ENCODE results near the gene NEO1. TPM values are rescaled to one million over a fixed set of nuclear protein-coding genes. Genes with fewer than 3 reads are reported as not detected.

The NEO1 gene
- total and polyA plus RNA-seq, 2 experiments from 2014 or later, result 4.5 to 13.6 TPM

DNA sequence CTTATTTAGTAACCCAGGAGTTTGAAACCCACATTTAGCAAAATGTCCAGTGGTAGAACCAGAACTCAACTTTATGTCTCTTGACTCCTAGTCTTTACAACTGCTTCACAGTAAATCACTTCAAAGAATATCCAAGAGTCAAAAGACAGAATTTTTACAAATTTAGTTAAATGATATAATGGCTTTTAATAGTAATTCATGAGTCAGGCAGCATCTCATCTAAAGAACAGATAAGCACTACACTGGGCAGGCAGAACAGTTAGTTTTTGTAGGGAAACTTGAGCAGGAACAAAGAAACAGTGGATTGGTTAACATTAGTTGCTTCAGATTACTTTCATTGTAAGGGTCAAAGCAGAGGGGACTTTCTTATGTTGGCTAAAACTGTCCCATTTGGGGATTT lies 120.2 kb downstream of the NEO1 start:
- Histone ChIP-seq H3K4me1 (ENCODE audit: insufficient read depth) (no peaks in the 10 kb centered on the region), H3K4me2 (ENCODE audit: unreplicated experiment) (no peak overlapping the region), H3K9ac (no peak overlapping the region), H2AFZ (no peak overlapping the region), H3K9me3 (ENCODE audit: low read depth) (no peaks in the 10 kb centered on the region), H4K20me1 (ENCODE audit: insufficient read depth) (no peaks in the 10 kb centered on the region), H3K27me3 (replicated peaks; ENCODE audit: insufficient read depth) (no peaks in the 10 kb centered on the region), H3K36me3 (ENCODE audit: low read depth) (no peaks in the 10 kb centered on the region), H3K27ac (no peak overlapping the region), H3K4me3 (no peak overlapping the region), H3F3A (ENCODE audit: insufficient read depth) (no peaks in the 10 kb centered on the region), H3K79me2 (ENCODE audit: insufficient read depth) (no peaks in the 10 kb centered on the region), H3K9me2 (ENCODE audit: insufficient read depth) (no peaks in the 10 kb centered on the region)
- no peak for TF ChIP-seq EZH2phosphoT487 (IDR thresholded peaks at IDR 0.05; ENCODE audit: insufficient read depth, low read depth)
- no peak for TF ChIP-seq EZH2 (IDR thresholded peaks at IDR 0.05; ENCODE audit: insufficient read depth, poor library complexity, severe bottlenecking)
- in situ Hi-C loops (cut with MboI), result no loop called here
- DNase-seq, result no peak

DNA sequence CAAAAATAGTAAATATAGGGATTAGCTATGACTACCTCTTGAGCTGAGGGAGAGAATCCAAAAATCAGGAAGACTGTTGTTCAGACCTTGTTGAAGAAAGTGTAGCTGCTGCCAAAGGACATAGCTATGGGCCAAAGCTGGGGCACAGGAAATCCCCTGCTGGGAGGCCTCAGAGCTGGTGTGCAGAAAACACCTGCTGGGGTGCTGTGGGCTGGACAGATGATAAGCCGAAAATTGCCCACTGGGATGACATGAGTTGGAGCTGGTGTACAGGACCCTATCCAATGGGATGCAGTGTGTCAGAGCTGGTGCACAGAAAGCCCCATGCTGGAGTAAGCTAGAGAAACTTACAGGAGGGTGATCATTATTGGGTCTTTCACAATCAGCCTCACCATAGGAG lies 121.9 kb downstream of the NEO1 start:
- no peak for DNase-seq
- Histone ChIP-seq H3K79me2 (ENCODE audit: insufficient read depth) (no peaks in the 10 kb centered on the region), H3K27me3 (replicated peaks; ENCODE audit: insufficient read depth) (no peaks in the 10 kb centered on the region), H3F3A (ENCODE audit: insufficient read depth) (no peaks in the 10 kb centered on the region), H3K27ac (no peak overlapping the region), H3K4me2 (ENCODE audit: unreplicated experiment) (no peak overlapping the region), H4K20me1 (ENCODE audit: insufficient read depth) (no peaks in the 10 kb centered on the region), H3K9ac (no peak overlapping the region), H2AFZ (no peak overlapping the region), H3K9me3 (ENCODE audit: low read depth) (no peaks in the 10 kb centered on the region), H3K36me3 (ENCODE audit: low read depth) (0 out of 2 replicates have a peak, but pooled peaks cover 2% of the 10 kb centered on the region), H3K9me2 (ENCODE audit: insufficient read depth) (no peaks in the 10 kb centered on the region), H3K4me1 (ENCODE audit: insufficient read depth) (no peaks in the 10 kb centered on the region), H3K4me3 (no peak overlapping the region)
- WGBS, 2 experiments (ENCODE audit: low coverage in 1 of 2, low lambda C conversion rate in 2 of 2, missing lambda C conversion rate in 2 of 2), result 92 to 100% methylated on average over 1 of the region's 1 CpG
- in situ Hi-C loops (cut with MboI), result no loop called here
- TF ChIP-seq EZH2phosphoT487 (IDR thresholded peaks at IDR 0.05; ENCODE audit: insufficient read depth, low read depth) (no peak), EZH2 (IDR thresholded peaks at IDR 0.05; ENCODE audit: insufficient read depth, poor library complexity, severe bottlenecking) (no peak)

DNA sequence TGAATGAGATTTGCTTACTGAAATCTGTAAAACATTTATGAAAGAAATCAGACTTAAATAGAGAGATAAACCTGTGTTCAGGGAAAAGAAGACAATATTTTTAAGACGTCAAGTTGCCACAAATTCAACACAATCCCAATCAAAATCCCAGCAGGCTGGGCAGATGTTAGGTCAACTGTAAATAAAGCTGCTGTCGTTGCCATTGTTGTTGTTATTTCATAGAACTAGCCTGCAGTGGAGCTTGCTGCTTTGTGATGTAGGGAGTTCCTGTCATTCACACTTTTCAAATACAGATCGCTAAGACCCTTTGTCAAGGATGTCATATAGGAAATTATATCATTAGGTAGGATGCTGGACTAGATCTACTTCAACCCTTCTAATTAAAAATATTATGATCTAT lies 123.1 kb downstream of the NEO1 start:
- no peaks in the 10 kb centered on the region for H3K27me3 ChIP-seq (replicated peaks; ENCODE audit: insufficient read depth)
- no peak overlapping the region for H3K4me2 ChIP-seq (ENCODE audit: unreplicated experiment)
- H3K9me2 ChIP-seq (ENCODE audit: insufficient read depth), result no peaks in the 10 kb centered on the region
- no peak for DNase-seq
- no peak overlapping the region for H3K4me3 ChIP-seq
- no peaks in the 10 kb centered on the region for H3K4me1 ChIP-seq (ENCODE audit: insufficient read depth)
- H3K9ac ChIP-seq, result no peak overlapping the region
- no peak overlapping the region for H3K27ac ChIP-seq
- 74 to 80% methylated on average over 3 of the region's 3 CpGs for WGBS, 2 experiments (ENCODE audit: low coverage in 1 of 2, low lambda C conversion rate in 2 of 2, missing lambda C conversion rate in 2 of 2)
- 0 out of 2 replicates have a peak, but pooled peaks cover 4% of the 10 kb centered on the region for H3K36me3 ChIP-seq (ENCODE audit: low read depth)
- in situ Hi-C loops (cut with MboI), result no loop called here
- TF ChIP-seq EZH2phosphoT487 (IDR thresholded peaks at IDR 0.05; ENCODE audit: insufficient read depth, low read depth), result no peak
- TF ChIP-seq EZH2 (IDR thresholded peaks at IDR 0.05; ENCODE audit: insufficient read depth, poor library complexity, severe bottlenecking), result no peak
- H3K79me2 ChIP-seq (ENCODE audit: insufficient read depth), result no peaks in the 10 kb centered on the region
- H3K9me3 ChIP-seq (ENCODE audit: low read depth), result no peaks in the 10 kb centered on the region
- H2AFZ ChIP-seq, result no peak overlapping the region
- no peaks in the 10 kb centered on the region for H3F3A ChIP-seq (ENCODE audit: insufficient read depth)
- no peaks in the 10 kb centered on the region for H4K20me1 ChIP-seq (ENCODE audit: insufficient read depth)

DNA sequence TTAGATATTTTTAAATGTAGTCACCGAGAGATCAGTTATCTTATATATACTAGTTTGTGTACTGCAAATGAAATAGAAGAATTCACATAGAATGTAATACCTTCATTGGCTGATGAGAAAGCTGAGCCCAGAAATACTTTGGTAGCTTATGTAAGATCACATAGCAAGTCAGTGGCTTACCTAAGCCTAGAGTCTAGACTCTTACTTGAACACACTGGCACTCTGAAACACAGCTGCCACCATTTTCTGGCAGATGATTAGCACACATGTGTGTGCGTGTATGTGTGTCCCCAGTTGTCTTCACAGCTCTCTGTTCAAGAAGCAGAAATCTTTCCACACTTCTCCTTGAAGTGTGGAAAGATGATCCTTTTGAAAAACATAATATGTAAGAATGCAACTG lies 124.3 kb downstream of the NEO1 start:
- WGBS, 2 experiments (ENCODE audit: low coverage in 1 of 2, low lambda C conversion rate in 2 of 2, missing lambda C conversion rate in 2 of 2), result 98% methylated on average over 2 of the region's 2 CpGs
- H2AFZ ChIP-seq, result no peak overlapping the region
- in situ Hi-C loops (cut with MboI), result no loop called here
- H3K4me3 ChIP-seq, result no peak overlapping the region
- TF ChIP-seq EZH2phosphoT487 (IDR thresholded peaks at IDR 0.05; ENCODE audit: insufficient read depth, low read depth), result no peak
- TF ChIP-seq EZH2 (IDR thresholded peaks at IDR 0.05; ENCODE audit: insufficient read depth, poor library complexity, severe bottlenecking), result no peak
- no peaks in the 10 kb centered on the region for H3K9me2 ChIP-seq (ENCODE audit: insufficient read depth)
- no peak overlapping the region for H3K27ac ChIP-seq
- no peaks in the 10 kb centered on the region for H3K9me3 ChIP-seq (ENCODE audit: low read depth)
- no peaks in the 10 kb centered on the region for H3K4me1 ChIP-seq (ENCODE audit: insufficient read depth)
- H4K20me1 ChIP-seq (ENCODE audit: insufficient read depth), result no peaks in the 10 kb centered on the region
- H3K9ac ChIP-seq, result no peak overlapping the region
- H3F3A ChIP-seq (ENCODE audit: insufficient read depth), result no peaks in the 10 kb centered on the region
- no peaks in the 10 kb centered on the region for H3K27me3 ChIP-seq (replicated peaks; ENCODE audit: insufficient read depth)
- 0 out of 2 replicates have a peak, but pooled peaks cover 4% of the 10 kb centered on the region for H3K36me3 ChIP-seq (ENCODE audit: low read depth)
- DNase-seq, result no peak
- H3K4me2 ChIP-seq (ENCODE audit: unreplicated experiment), result no peak overlapping the region
- no peaks in the 10 kb centered on the region for H3K79me2 ChIP-seq (ENCODE audit: insufficient read depth)

DNA sequence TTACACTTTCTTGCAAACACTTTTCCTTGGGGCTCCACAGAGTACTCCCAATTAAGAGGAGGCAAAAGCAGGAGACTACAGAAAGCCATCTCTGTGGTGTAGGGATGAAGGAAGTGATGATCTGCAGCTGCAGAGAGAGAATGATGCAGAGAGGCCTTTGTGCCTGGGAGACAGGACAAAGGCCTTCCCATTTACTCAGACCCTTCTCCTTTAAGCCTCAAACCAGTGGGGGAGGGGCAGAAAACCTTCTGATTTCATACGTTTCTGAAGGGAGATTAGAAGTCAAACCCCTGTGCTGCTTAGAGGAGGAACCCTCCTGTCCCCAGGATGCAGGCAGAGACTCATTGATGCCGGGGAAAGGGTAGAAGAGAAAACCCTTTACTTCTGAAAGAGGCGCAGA lies 130.8 kb downstream of the NEO1 start:
- Histone ChIP-seq H3K4me3 (no peak overlapping the region), H3K36me3 (ENCODE audit: low read depth) (0 out of 2 replicates have a peak, but pooled peaks cover 4% of the 10 kb centered on the region), H3K9me2 (ENCODE audit: insufficient read depth) (no peaks in the 10 kb centered on the region), H3K79me2 (ENCODE audit: insufficient read depth) (no peaks in the 10 kb centered on the region), H3K9me3 (ENCODE audit: low read depth) (no peaks in the 10 kb centered on the region), H3K9ac (no peak overlapping the region), H4K20me1 (ENCODE audit: insufficient read depth) (no peaks in the 10 kb centered on the region), H3K4me2 (ENCODE audit: unreplicated experiment) (no peak overlapping the region), H3K27me3 (replicated peaks; ENCODE audit: insufficient read depth) (no peaks in the 10 kb centered on the region), H3K4me1 (ENCODE audit: insufficient read depth) (no peaks in the 10 kb centered on the region), H3F3A (ENCODE audit: insufficient read depth) (no peaks in the 10 kb centered on the region), H3K27ac (no peak overlapping the region), H2AFZ (no peak overlapping the region)
- TF ChIP-seq EZH2phosphoT487 (IDR thresholded peaks at IDR 0.05; ENCODE audit: insufficient read depth, low read depth), result no peak
- no peak for TF ChIP-seq EZH2 (IDR thresholded peaks at IDR 0.05; ENCODE audit: insufficient read depth, poor library complexity, severe bottlenecking)
- in situ Hi-C loops (cut with MboI), result no loop called here
- 74 to 75% methylated on average over 3 of the region's 3 CpGs for WGBS, 2 experiments (ENCODE audit: low coverage in 1 of 2, low lambda C conversion rate in 2 of 2, missing lambda C conversion rate in 2 of 2)
- DNase-seq, result no peak
